ENCODE results near the gene KRTAP10-2.

DNA sequence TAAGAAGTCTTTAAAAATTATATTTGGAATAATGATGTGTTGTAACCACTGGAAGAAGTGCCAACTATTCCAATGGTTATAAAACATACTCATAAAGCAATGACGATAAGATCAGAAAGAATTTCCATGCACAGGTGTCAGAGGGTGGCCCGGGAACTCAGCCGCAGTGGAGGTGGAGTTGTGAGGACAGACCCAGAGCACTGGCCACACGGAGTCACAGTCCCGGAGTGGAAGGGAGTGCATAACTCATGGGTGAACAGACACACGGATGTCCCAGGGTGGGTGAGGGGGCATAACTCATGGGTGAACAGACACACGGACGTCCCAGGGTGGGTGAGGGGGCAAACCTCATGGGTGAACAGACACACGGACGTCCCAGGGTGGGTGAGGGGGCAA, 24.7 kb upstream of the KRTAP10-2 start:
- TF ChIP-seq GATA3 (IDR thresholded peaks at IDR 0.05; ENCODE audit: low read depth, low read length) (no peak), GATA2 (IDR thresholded peaks at IDR 0.05; ENCODE audit: low read depth, low read length) (no peak)

All from SH-SY5Y (cell line).